MG63 (cell line): ENCODE measurements around the gene LRRC59. TPM values are rescaled to one million over a fixed set of nuclear protein-coding genes. Genes with fewer than 3 reads are reported as not detected.
A peak's percentile ranks its signal among the peaks of the same experiment; 100 is the strongest.
"Not testable (repeated sequence)": the region's sequence is repeated elsewhere in the genome, so short reads cannot be mapped to it uniquely, and the experiment has no call there.

ENCODE experiments used
- DNase-seq: peaks from one replicate; pipeline ENCODE4 v3.0.0-alpha.2; 2020
- H3K27me3 ChIP-seq: fragments of 250-450 bp; sonication (Bioruptor Pico); 2 replicates; pipeline ENCODE4 v1.5.1; 2020; ENCODE audit warnings: mild to moderate bottlenecking, moderate library complexity
- H3K36me3 ChIP-seq: fragments of 250-450 bp; sonication (Bioruptor Pico); 2 replicates; pipeline ENCODE4 v1.5.1; 2020; ENCODE audit warnings: mild to moderate bottlenecking, moderate library complexity
- H3K4me3 ChIP-seq: fragments of 250-450 bp; sonication (Bioruptor Pico); 2 replicates; pipeline ENCODE4 v1.5.1; 2020; ENCODE audit warnings: mild to moderate bottlenecking, moderate library complexity
- H3K9me3 ChIP-seq: fragments of 250-450 bp; sonication (Bioruptor Pico); 2 replicates; pipeline ENCODE4 v1.5.1; 2020; ENCODE audit warnings: mild to moderate bottlenecking, moderate library complexity
- total RNA-seq: library from RNA; depleted of rRNA; stranded (reverse); fragments of >200 nt; shearing (Covaris generic); gene quantifications from 2 replicates; pipeline ENCODE4 v1.2.3, GENCODE V29; 2014; ENCODE audit warnings: low replicate concordance; rRNA removed

LRRC59 gene
- total RNA-seq, 1 experiment from 2014 or later = 417 TPM

- no peaks in the 10 kb centered on the region for H3K9me3 ChIP-seq
- DNase-seq = no peak
- H3K27me3 ChIP-seq = no peaks in the 10 kb centered on the region
- H3K36me3 ChIP-seq = peaks cover 13% of the 10 kb centered on the region
- H3K4me3 ChIP-seq = no peak overlapping the region
Observed at GRCh38 chr17:50347894-50348291, 49.4 kb downstream of the LRRC59 start.

- Histone ChIP-seq H3K9me3 (no peaks in the 10 kb centered on the region; the same call in 1 of the 2 replicates), H3K36me3 (peaks cover 8% of the 10 kb centered on the region), H3K4me3 (peak overlapping the region; percentile 98), H3K27me3 (no peaks in the 10 kb centered on the region)
- no peak for DNase-seq
Observed at GRCh38 chr17:50347117-50347893, 50.0 kb downstream of the LRRC59 start.

- Histone ChIP-seq H3K4me3 (peak overlapping the region; percentile 98), H3K27me3 (no peaks in the 10 kb centered on the region), H3K9me3 (peaks cover 5% of the 10 kb centered on the region), H3K36me3 (peaks cover 6% of the 10 kb centered on the region)
- DNase-seq = peak; percentile 61
Observed at GRCh38 chr17:50346313-50347116, 50.8 kb downstream of the LRRC59 start.

GRCh38 chr17:50345432-50346312, 51.7 kb downstream of the LRRC59 start, which contains the start of gene XYLT2:
Gene XYLT2 (plus strand): TSS chr17:50346126. CDS start chr17:50346141, 15 bp downstream.
- H3K4me3 ChIP-seq = peak within 1 kb of the TSS; percentile 98
- peaks cover 6% of the 10 kb centered on the region for H3K36me3 ChIP-seq
- DNase-seq = peak; percentile 92
- no peaks in the 10 kb centered on the region for H3K27me3 ChIP-seq
- peaks cover 9% of the 10 kb centered on the region for H3K9me3 ChIP-seq

- DNase-seq = no peak
- Histone ChIP-seq H3K27me3 (no peaks in the 10 kb centered on the region), H3K9me3 (peaks cover 9% of the 10 kb centered on the region), H3K4me3 (no peak overlapping the region), H3K36me3 (peaks cover 6% of the 10 kb centered on the region)
Observed at GRCh38 chr17:50344731-50345365, 52.5 kb downstream of the LRRC59 start.

- no peaks in the 10 kb centered on the region for H3K27me3 ChIP-seq
- H3K36me3 ChIP-seq = no peaks in the 10 kb centered on the region
- no peak for DNase-seq
- H3K9me3 ChIP-seq = peaks cover 10% of the 10 kb centered on the region
- H3K4me3 ChIP-seq = no peak overlapping the region
Observed at GRCh38 chr17:50339381-50339780, 57.9 kb downstream of the LRRC59 start.

GRCh38 chr17:50338645-50339044, 58.7 kb downstream of the LRRC59 start:
- H3K4me3 ChIP-seq = no peak overlapping the region
- H3K9me3 ChIP-seq = peaks cover 10% of the 10 kb centered on the region
- DNase-seq = no peak
- H3K36me3 ChIP-seq = no peaks in the 10 kb centered on the region
- no peaks in the 10 kb centered on the region for H3K27me3 ChIP-seq

- no peaks in the 10 kb centered on the region for H3K36me3 ChIP-seq
- DNase-seq = no peak
Observed at GRCh38 chr17:50337956-50338355, 59.4 kb downstream of the LRRC59 start.

GRCh38 chr17:50333291-50334057, 63.8 kb downstream of the LRRC59 start:
- H3K27me3 ChIP-seq, DNase-seq, H3K36me3 ChIP-seq, H3K9me3 ChIP-seq, H3K4me3 ChIP-seq: not testable (repeated sequence)

More at GRCh38 chr17:50337956-50338355, 59.4 kb downstream of the LRRC59 start:
- no peaks in the 10 kb centered on the region for H3K27me3 ChIP-seq
- H3K9me3 ChIP-seq = peaks cover 10% of the 10 kb centered on the region
- no peak overlapping the region for H3K4me3 ChIP-seq

- Histone ChIP-seq H3K27me3 (no peaks in the 10 kb centered on the region), H3K4me3 (no peak overlapping the region), H3K9me3 (no peaks in the 10 kb centered on the region), H3K36me3 (no peaks in the 10 kb centered on the region)
- DNase-seq = no peak
Observed at GRCh38 chr17:50332196-50332595, 65.1 kb downstream of the LRRC59 start.

Other genes with a start within 250 kb of the LRRC59 start
- 56.1 and 68.2 TPM in 2 replicates for gene PPP1R9B, start 246.8 kb downstream of the LRRC59 start, total RNA-seq
- 1.1 TPM in 1 of 2 replicates, not detected in the other for gene SGCA, start 231.5 kb downstream of the LRRC59 start, total RNA-seq
- 261 and 431 TPM in 2 replicates for gene COL1A1, start 195.9 kb downstream of the LRRC59 start, total RNA-seq
- not detected in 2 replicates for gene TMEM92, start 123.1 kb downstream of the LRRC59 start, total RNA-seq
- 26.5 and 27.2 TPM in 2 replicates for gene XYLT2, start 51.4 kb downstream of the LRRC59 start, total RNA-seq
- gene MRPL27, start 24.3 kb downstream of the LRRC59 start, total RNA-seq = 74.4 and 99.7 TPM in 2 replicates
- gene EME1, start 24.3 kb downstream of the LRRC59 start, total RNA-seq = 6.3 and 9.5 TPM in 2 replicates
- gene ACSF2, start 28.7 kb upstream of the LRRC59 start, total RNA-seq = 8.9 and 24.5 TPM in 2 replicates
- not detected in 2 replicates for gene CHAD, start 71.4 kb upstream of the LRRC59 start, total RNA-seq
- 53.6 and 69.2 TPM in 2 replicates for gene RSAD1, start 81.3 kb upstream of the LRRC59 start, total RNA-seq
- not detected in 2 replicates for gene MYCBPAP, start 110.9 kb upstream of the LRRC59 start, total RNA-seq
- not detected in 2 replicates for gene EPN3, start 135.2 kb upstream of the LRRC59 start, total RNA-seq
- 52.1 and 59.6 TPM in 2 replicates for gene SPATA20, start 149.7 kb upstream of the LRRC59 start, total RNA-seq
- gene CACNA1G, start 163.2 kb upstream of the LRRC59 start, total RNA-seq = not detected in 2 replicates
- gene ABCC3, start 237.4 kb upstream of the LRRC59 start, total RNA-seq = 0.17 and 2.0 TPM in 2 replicates